ENCODE measurements around the gene DNAJC27.
"Not testable (repeated sequence)": the region's sequence is repeated elsewhere in the genome, so short reads cannot be mapped to it uniquely, and the experiment has no call there.

DNAJC27 gene

GRCh38 chr2:24971536-24972314 lies at the start of gene DNAJC27:
TSS of gene DNAJC27 (minus strand) at chr2:24971955. CDS start at chr2:24971904, 51 bp downstream.
- peak; percentile 84 for DNase-seq (ENCODE audit: low read depth, low spot score)

GRCh38 chr2:25018681-25019080 lies 46.9 kb upstream of the DNAJC27 start:
- DNase-seq (ENCODE audit: low read depth, low spot score): no peak

DNA sequence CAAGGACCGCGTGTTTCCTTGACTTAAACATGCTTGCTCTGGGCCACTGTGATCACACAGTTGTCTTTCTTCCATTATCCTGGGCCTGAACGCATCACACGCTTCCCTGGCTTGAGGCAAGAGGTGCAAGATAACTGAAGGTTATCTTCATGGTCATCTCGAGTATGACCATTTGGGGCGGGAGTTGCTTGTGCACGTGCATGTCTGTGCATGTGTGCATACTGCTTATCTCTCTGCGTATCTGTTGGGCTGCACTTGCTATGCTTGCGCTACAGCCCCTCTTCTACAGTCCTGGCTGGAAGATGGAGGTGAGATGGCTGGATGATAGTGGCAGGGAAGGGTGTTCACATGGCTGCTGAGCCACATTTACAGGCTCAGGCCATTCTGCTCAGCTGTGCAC lies 42.9 kb upstream of the DNAJC27 start:
- no peak for DNase-seq (ENCODE audit: low read depth, low spot score)

GRCh38 chr2:25011342-25011741 lies 39.6 kb upstream of the DNAJC27 start:
- DNase-seq (ENCODE audit: low read depth, low spot score): not testable (repeated sequence)

DNA sequence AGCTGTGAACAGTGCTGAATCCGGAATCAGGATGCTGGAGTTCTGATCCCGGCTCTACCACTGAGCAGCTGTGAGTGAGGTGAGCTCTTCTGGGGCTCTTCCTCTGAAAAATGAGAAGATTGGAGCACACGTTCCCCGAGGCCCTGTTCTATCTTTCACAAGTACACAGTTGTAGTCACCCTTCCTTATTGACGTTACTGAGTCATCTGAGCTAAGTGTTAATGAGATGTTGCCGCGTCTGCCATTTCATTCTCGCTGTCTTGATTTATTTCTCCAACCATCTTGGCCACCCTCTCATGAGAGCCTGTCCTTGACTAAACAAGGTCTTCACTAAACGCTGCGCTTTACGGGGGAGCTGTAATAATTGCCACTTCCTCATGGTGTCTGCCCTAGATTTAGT lies 38.2 kb upstream of the DNAJC27 start:
- DNase-seq (ENCODE audit: low read depth, low spot score): no peak

DNA sequence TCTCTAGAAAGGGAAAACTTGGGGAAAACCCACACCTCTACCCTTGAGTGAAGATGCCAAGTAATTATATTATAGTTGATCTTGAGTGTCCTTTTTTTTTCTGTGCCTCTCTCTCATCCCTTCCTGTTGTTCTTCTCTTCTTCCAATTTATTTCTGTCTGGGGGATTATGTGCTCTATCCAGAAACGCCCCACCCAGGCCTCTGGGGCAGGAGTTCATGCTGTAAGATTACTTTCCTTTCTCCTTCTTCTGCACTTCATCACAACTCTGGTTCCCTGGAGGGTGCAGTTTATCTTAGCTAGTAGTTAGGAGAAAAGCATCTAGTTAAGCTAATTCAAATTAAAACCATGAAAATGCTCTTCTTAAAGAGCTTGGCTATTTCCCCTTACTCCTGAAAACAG lies 30.3 kb upstream of the DNAJC27 start:
- no peak for DNase-seq (ENCODE audit: low read depth, low spot score)

DNA sequence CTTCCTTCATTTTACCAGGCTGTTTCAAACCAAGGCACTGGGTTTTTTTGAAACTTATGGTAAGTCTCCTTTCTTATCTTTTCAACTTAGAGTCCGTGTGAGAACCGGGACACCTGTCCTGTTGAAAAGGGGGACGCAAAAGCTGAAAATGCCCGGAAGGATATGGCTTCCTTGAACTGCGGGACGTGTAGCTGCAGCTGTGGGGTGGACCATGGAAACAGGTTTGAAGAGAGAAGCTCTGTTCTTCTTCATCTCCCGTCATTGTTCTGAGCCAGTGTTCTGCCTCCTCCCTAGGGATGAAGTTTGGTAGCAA lies 29.5 kb upstream of the DNAJC27 start:
- no peak for DNase-seq (ENCODE audit: low read depth, low spot score)

DNA sequence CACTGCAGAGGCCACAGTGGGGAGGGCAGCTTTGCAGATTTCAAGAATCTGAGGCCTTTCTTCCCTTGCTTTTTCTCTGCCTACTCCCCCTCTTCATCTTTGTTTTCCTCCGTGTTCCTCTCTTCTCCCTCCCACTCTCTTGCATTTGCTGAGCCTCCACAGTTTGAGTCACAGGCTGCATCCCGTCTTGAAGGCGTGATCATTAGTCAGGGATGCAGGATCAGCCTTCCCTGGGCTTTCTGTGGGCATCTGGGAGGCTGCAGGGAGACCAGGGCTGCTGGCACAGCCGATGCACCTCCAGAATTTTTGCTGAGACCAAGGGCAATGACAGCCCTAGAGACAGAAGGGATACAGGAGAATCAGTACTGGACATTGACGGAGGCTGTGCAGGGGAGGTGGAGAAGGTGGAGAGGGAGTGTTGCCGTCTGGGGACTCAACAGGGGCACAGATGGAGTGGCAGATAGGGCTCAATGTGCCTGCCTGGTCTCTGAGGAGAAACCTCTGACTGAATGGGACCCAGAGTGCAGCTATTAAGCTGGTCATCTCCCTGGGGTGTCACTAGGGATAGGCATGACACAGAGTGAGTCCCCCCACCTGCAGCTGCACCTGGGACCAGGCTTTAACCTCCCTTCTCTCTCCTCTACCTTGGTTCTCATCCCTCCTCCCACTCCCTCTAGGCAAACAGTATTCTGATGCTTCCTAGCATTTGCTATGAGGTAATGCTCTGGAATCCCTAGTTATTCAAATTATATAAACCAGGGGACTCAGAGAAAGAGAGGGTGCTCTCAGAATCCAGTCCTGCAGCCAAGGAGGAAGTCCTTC lies 29.0 kb upstream of the DNAJC27 start:
- no peak for DNase-seq (ENCODE audit: low read depth, low spot score)

DNA sequence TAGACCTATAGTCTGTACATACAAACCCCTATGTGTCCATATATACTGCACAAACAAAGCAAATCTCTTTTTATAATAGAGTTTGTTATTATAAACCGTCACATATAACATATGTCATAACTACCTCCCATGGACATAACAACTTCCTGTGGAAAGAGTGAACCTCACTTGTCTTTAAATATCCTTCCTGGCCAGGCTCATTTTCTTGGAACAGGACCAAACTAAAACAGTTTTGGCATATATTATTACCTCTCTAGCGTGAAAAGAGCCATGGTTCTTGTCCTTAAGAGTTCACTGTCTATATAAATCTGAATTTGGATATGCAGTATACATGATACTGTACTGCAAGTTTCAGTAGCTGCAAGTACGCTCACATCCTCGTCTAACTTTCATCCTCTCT lies 28.3 kb upstream of the DNAJC27 start:
- DNase-seq (ENCODE audit: low read depth, low spot score): no peak

- DNase-seq (ENCODE audit: low read depth, low spot score): not testable (repeated sequence)
These were observed 27.3 kb upstream of the DNAJC27 start for GRCh38 chr2:24999097-24999496.

DNA sequence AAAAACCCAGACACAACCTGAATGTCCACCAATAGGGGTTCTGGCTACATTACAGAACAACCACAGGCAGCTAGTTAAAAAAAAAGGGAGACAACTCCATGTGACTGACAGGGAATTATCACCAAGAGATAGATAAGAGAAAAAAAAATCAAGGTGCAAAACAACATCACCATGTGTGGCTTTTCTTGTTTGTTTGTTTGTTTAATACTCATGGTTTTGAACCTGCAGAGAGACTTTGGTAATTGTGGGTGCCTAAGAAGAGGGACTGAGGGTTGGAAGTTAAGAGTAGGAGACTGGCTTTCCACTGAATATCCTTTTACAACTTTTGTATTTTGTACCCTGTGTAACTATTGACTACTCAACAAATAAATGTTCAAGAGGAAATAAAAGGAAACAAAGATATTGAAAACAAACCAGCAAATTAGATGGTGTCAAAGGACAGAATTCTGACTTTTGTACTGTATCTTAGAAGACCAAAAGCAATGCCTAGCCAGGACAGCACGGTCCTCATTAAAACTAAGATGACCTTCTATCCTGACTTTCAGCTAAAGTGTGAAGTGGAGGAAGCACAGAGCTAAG lies 22.5 kb upstream of the DNAJC27 start:
- DNase-seq (ENCODE audit: low read depth, low spot score): no peak

DNA sequence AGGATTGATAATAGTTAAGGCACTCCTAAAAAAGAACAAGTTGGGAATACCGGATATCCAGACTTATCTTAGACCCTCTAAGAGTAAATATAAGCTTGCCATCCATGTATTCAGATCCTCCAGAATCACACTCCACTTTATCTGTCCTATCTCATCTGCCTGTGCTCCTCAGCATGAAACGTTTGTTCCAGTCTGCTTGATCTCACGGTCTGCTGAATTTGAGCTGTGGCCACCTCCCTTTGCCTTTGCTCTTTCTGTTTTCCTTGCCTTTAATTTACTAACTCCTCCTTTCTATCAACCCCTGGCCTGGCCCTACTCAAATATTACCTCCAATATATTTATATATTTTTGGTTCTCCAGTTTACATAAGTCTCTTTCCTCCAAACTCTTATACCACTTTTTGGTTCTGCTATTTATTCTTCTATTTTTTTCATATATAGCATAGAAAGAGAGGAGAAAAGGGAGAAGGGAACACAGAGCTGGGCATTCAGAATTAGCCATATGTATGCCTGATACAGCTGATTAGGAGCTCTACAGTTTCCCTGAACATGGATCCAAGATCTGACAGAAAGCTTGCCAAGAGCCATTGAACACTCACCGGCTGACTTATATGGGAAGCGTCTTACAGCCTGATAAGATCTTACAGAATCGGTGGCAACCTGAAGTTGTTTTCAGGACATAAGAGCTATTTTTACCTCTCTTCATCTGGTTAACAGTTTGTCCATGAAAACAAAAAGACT lies 21.8 kb upstream of the DNAJC27 start:
- DNase-seq (ENCODE audit: low read depth, low spot score): no peak

- no peak for DNase-seq (ENCODE audit: low read depth, low spot score)
These were observed 14.6 kb upstream of the DNAJC27 start for GRCh38 chr2:24986372-24986771.

- DNase-seq (ENCODE audit: low read depth, low spot score): no peak
These were observed 13.8 kb upstream of the DNAJC27 start for GRCh38 chr2:24985511-24985910.

DNA sequence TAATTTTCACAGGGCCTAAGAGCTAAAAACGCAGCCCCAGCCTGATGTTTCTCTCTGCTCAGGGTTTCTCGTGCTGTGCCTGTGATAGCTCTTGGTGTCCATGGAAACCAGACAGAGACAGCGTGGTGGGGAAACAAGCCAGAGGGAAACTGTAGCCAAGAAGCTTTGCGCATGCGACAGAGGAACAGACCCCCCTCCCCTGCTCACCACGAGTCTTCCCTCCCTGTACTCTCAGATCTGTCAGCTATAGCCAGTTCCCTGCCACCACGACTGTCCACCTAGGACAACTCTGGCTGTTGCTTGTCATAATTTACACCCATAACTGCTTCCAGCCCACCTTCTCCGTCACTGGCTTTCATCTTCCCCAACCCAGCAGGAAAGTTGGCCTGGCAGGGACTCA lies 13.2 kb upstream of the DNAJC27 start:
- no peak for DNase-seq (ENCODE audit: low read depth, low spot score)

- DNase-seq (ENCODE audit: low read depth, low spot score): no peak
These were observed 9.8 kb upstream of the DNAJC27 start for GRCh38 chr2:24981411-24982136.

- no peak for DNase-seq (ENCODE audit: low read depth, low spot score)
These were observed 6.9 kb upstream of the DNAJC27 start for GRCh38 chr2:24978661-24979060.

- DNase-seq (ENCODE audit: low read depth, low spot score): no peak
These were observed 5.9 kb upstream of the DNAJC27 start for GRCh38 chr2:24977631-24978030.

DNA sequence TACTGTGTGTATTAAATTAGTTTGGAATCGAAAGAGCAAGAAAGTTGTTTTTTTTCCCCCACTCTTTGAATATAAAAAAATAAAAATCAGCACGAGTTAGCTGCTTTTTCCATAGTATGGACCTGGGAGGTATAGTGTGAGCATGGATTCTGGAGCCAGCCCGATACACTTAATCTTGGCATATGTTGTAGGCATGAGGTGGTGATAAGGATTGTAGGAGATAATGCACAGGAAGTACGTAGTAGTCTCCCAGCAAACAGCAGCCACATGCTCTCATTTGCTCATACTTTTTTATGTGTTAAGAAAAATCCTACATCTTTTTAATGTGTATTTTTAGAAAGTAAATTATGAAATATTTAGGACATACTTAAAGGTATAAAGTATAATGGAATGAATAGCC lies 2.1 kb upstream of the DNAJC27 start:
- no peak for DNase-seq (ENCODE audit: low read depth, low spot score)

DNA sequence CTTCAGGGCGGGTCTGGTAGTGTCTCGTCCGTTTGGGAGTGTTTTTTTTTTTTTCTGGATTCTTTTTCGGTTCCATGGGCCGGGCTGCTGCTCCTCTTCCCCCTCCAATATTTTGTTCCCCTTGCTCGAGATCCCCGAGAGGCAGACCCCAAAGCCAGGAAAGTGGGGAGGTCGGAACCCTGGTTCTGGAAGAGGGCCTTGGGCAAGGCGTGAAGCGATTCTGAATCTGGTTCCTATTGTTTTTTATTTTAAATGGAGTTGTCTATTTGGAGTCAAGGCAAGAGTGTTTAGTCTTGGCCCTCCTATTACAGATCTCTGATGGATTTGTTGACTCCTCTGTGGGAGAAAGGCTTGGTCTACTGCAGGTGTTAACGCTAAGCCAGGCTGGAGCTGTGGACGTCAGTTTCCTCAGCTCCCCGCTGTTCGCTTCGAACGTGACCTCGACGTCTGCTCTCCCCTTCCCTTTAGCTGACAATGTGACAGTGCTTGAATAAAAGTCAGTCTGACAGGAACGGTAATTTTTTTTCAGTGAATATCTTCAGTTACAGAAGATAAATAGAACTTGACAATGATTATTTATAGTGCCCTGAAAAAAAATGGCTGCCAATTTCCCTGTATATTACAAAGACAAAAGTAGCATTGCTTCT lies 683 bp upstream of the DNAJC27 start:
- no peak for DNase-seq (ENCODE audit: low read depth, low spot score)

DNA sequence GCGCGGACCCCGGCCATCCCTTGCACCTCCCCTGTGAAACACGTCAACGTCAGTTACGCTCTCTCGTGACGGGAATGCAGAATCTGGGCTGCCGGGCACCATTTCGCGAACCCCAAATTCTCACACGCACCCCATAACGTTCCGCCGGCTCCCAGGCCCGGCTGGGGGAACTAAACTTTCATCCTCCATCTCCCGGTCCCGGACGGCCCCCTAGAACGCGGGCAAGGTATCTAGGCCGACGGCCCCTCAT lies 544 bp downstream of the DNAJC27 start:
- no peak for DNase-seq (ENCODE audit: low read depth, low spot score)

Measured in iPS DF 19.7 (cell line).